Activated CD8-positive, alpha-beta T cell treated with anti-CD3 and anti-CD28 coated beads, Interleukin-2, amount 10 ng/mL, durations not matched to agents 7 days and 5 days (primary cell): ENCODE results near the gene BRK1. TPM values are rescaled to one million over a fixed set of nuclear protein-coding genes. Genes with fewer than 3 reads are reported as not detected.
A peak's percentile ranks its signal among the peaks of the same experiment; 100 is the strongest.
"Not testable (repeated sequence)": the region's sequence is repeated elsewhere in the genome, so short reads cannot be mapped to it uniquely, and the experiment has no call there.

Experiments used
- ATAC-seq: fragments of 150-1000 bp; cut with Tn5 transposase; one replicate; pipeline ENCODE4 v1.10.0; 2021; ENCODE audit warnings: moderate library complexity
- CTCF ChIA-PET: fragments of 350-600 bp; sonication (Branson Sonifier 250); formaldehyde crosslinking; loops from one replicate; lab custom pipeline; 2021; ENCODE audit warnings: antibody characterized with exemption; lab: Charles Lee
- POLR2A ChIA-PET: fragments of 350-600 bp; sonication (Branson Sonifier 250); formaldehyde crosslinking; loops from one replicate; lab custom pipeline; 2021; ENCODE audit warnings: antibody characterized with exemption; lab: Charles Lee
- DNase-seq: peaks from one replicate; pipeline ENCODE4 v3.0.0-alpha.2; 2020
- H3K27ac Mint-ChIP-seq: one replicate; pipeline ENCODE4 v1.8.0; 2021; ENCODE audit warnings: mild to moderate bottlenecking, mixed read lengths
- H3K27me3 Mint-ChIP-seq: one replicate; pipeline ENCODE4 v1.8.0; 2021; ENCODE audit warnings: low read depth, mixed read lengths
- H3K36me3 Mint-ChIP-seq: one replicate; pipeline ENCODE4 v1.8.0; 2021; ENCODE audit warnings: low read depth, mixed read lengths
- H3K4me1 Mint-ChIP-seq: one replicate; pipeline ENCODE4 v1.8.0; 2021; ENCODE audit warnings: low read depth, mixed read lengths
- H3K4me3 Mint-ChIP-seq: one replicate; pipeline ENCODE4 v1.8.0; 2021; ENCODE audit warnings: mild to moderate bottlenecking, mixed read lengths
- H3K9me3 Mint-ChIP-seq: one replicate; pipeline ENCODE4 v1.8.0; 2022; ENCODE audit warnings: mixed read lengths; ENCODE audit not compliant: insufficient read depth
- total RNA-seq, 2 experiments: library from RNA; stranded (reverse); gene quantifications; one replicate each; pipeline ENCODE4 v1.2.3, GENCODE V29; 2021

Gene BRK1
- total RNA-seq, 2 experiments from 2014 or later, result 113 to 120 TPM

- ChIA-PET POLR2A (no interaction called here), CTCF (interaction anchor here (1.1 kb wide), 1 partner anchor 118 kb away, joined by 3 read pairs; no protein-coding TSS in a partner anchor)
- no peak for DNase-seq
- peak overlapping the region; percentile 48 for H3K4me3 Mint-ChIP-seq
- no peak for ATAC-seq
- peaks cover 42% of the 10 kb centered on the region for H3K4me1 Mint-ChIP-seq
- peak overlapping the region; percentile 35 for H3K27ac Mint-ChIP-seq
- H3K36me3 Mint-ChIP-seq, result peaks cover 49% of the 10 kb centered on the region
- H3K9me3 Mint-ChIP-seq, result no peaks in the 10 kb centered on the region
- no peaks in the 10 kb centered on the region for H3K27me3 Mint-ChIP-seq
These were observed 30.2 kb downstream of the BRK1 start for GRCh38 chr3:10145685-10146084.

GRCh38 chr3:10149226-10149625 lies 33.8 kb downstream of the BRK1 start:
- ATAC-seq (no peak), DNase-seq (no peak)
- ChIA-PET CTCF (interaction anchor here (1.1 kb wide), 1 partner anchor 20 kb away, joined by 3 read pairs; no protein-coding TSS in a partner anchor), POLR2A (interaction anchor here (1.0 kb wide), 1 partner anchor 99 kb away, joined by 3 read pairs; no protein-coding TSS in a partner anchor)
- no peak overlapping the region for H3K27ac Mint-ChIP-seq
- no peaks in the 10 kb centered on the region for H3K27me3 Mint-ChIP-seq
- peaks cover 21% of the 10 kb centered on the region for H3K4me1 Mint-ChIP-seq
- H3K4me3 Mint-ChIP-seq, result no peak overlapping the region
- H3K36me3 Mint-ChIP-seq, result peaks cover 57% of the 10 kb centered on the region
- H3K9me3 Mint-ChIP-seq, result no peaks in the 10 kb centered on the region

- Mint-ChIP-seq H3K36me3 (peaks cover 58% of the 10 kb centered on the region), H3K27ac (no peak overlapping the region), H3K27me3 (no peaks in the 10 kb centered on the region), H3K9me3 (no peaks in the 10 kb centered on the region), H3K4me3 (no peak overlapping the region), H3K4me1 (peaks cover 10% of the 10 kb centered on the region)
- DNase-seq (no peak), ATAC-seq (no peak)
- ChIA-PET CTCF (interaction anchor here (0.7 to 1.7 kb wide), 2 partner anchors 9 to 69 kb away, joined by 3 to 5 read pairs; no protein-coding TSS in a partner anchor), POLR2A (interaction anchor here (1.4 kb wide), 1 partner anchor 9 kb away, joined by 4 read pairs; the partner anchor contains the start of gene VHL)
These were observed 35.5 kb downstream of the BRK1 start for GRCh38 chr3:10150987-10151386.

GRCh38 chr3:10154335-10155122 lies 39.1 kb downstream of the BRK1 start:
- Mint-ChIP-seq H3K27me3 (no peaks in the 10 kb centered on the region), H3K4me3 (no peak overlapping the region), H3K9me3 (no peaks in the 10 kb centered on the region), H3K27ac (no peak overlapping the region), H3K36me3 (peaks cover 44% of the 10 kb centered on the region), H3K4me1 (no peaks in the 10 kb centered on the region)
- ATAC-seq (no peak), DNase-seq (no peak)
- POLR2A ChIA-PET, result interaction anchor here (0.8 kb wide), 1 partner anchor 45 kb away, joined by 3 read pairs; no protein-coding TSS in a partner anchor
- CTCF ChIA-PET, result no interaction called here

- H3K27me3 Mint-ChIP-seq, result no peaks in the 10 kb centered on the region
- ATAC-seq (no peak), DNase-seq (no peak)
- H3K9me3 Mint-ChIP-seq, result no peaks in the 10 kb centered on the region
- H3K4me3 Mint-ChIP-seq, result no peak overlapping the region
- ChIA-PET POLR2A (interaction anchor here (0.8 kb wide), 1 partner anchor 44 kb away, joined by 3 read pairs; no protein-coding TSS in a partner anchor), CTCF (no interaction called here)
- H3K36me3 Mint-ChIP-seq, result peaks cover 39% of the 10 kb centered on the region
- H3K4me1 Mint-ChIP-seq, result no peaks in the 10 kb centered on the region
- H3K27ac Mint-ChIP-seq, result no peak overlapping the region
These were observed 39.6 kb downstream of the BRK1 start for GRCh38 chr3:10155123-10155472.

GRCh38 chr3:10155658-10156057 lies 40.2 kb downstream of the BRK1 start:
- Mint-ChIP-seq H3K27me3 (no peaks in the 10 kb centered on the region), H3K27ac (no peak overlapping the region), H3K9me3 (no peaks in the 10 kb centered on the region), H3K4me3 (no peak overlapping the region), H3K36me3 (peaks cover 33% of the 10 kb centered on the region), H3K4me1 (no peaks in the 10 kb centered on the region)
- CTCF ChIA-PET, result no interaction called here
- POLR2A ChIA-PET, result interaction anchor here (0.8 kb wide), 1 partner anchor 44 kb away, joined by 3 read pairs; no protein-coding TSS in a partner anchor
- ATAC-seq, result no peak
- DNase-seq, result no peak

- no peak for DNase-seq
- no peak overlapping the region for H3K4me3 Mint-ChIP-seq
- CTCF ChIA-PET, result no interaction called here
- H3K36me3 Mint-ChIP-seq, result peaks cover 21% of the 10 kb centered on the region
- POLR2A ChIA-PET, result no interaction called here
- peaks cover 3% of the 10 kb centered on the region for H3K4me1 Mint-ChIP-seq
- no peaks in the 10 kb centered on the region for H3K9me3 Mint-ChIP-seq
- ATAC-seq, result no peak
- H3K27me3 Mint-ChIP-seq, result no peaks in the 10 kb centered on the region
- no peak overlapping the region for H3K27ac Mint-ChIP-seq
These were observed 41.6 kb downstream of the BRK1 start for GRCh38 chr3:10157031-10157430.

- H3K4me3 Mint-ChIP-seq, POLR2A ChIA-PET, CTCF ChIA-PET, H3K27me3 Mint-ChIP-seq, ATAC-seq, DNase-seq, H3K4me1 Mint-ChIP-seq, H3K27ac Mint-ChIP-seq, H3K9me3 Mint-ChIP-seq: not testable (repeated sequence)
- peaks cover 11% of the 10 kb centered on the region for H3K36me3 Mint-ChIP-seq
These were observed 43.1 kb downstream of the BRK1 start for GRCh38 chr3:10158555-10158954.

GRCh38 chr3:10160346-10160745 lies 44.9 kb downstream of the BRK1 start:
- H3K27ac Mint-ChIP-seq, result no peak overlapping the region
- peaks cover 5% of the 10 kb centered on the region for H3K4me1 Mint-ChIP-seq
- ChIA-PET POLR2A (interaction anchor here (1.1 kb wide), 1 partner anchor 109 kb away, joined by 4 read pairs; no protein-coding TSS in a partner anchor), CTCF (interaction anchor here (0.8 to 1.7 kb wide), 3 partner anchors 9 to 126 kb away, joined by 3 to 5 read pairs (median 4); no protein-coding TSS in a partner anchor)
- ATAC-seq, result no peak
- peaks cover 4% of the 10 kb centered on the region for H3K36me3 Mint-ChIP-seq
- H3K9me3 Mint-ChIP-seq, result no peaks in the 10 kb centered on the region
- H3K4me3 Mint-ChIP-seq, result no peak overlapping the region
- no peaks in the 10 kb centered on the region for H3K27me3 Mint-ChIP-seq
- no peak for DNase-seq

GRCh38 chr3:10160925-10161324 lies 45.5 kb downstream of the BRK1 start:
- ChIA-PET POLR2A (no interaction called here), CTCF (interaction anchor here (1.2 to 1.8 kb wide), 3 partner anchors 19 to 126 kb away, joined by 3 to 5 read pairs (median 4); partner anchors contain the start of gene VHL)
- Mint-ChIP-seq H3K27ac (no peak overlapping the region), H3K9me3 (no peaks in the 10 kb centered on the region), H3K27me3 (no peaks in the 10 kb centered on the region), H3K36me3 (peaks cover 2% of the 10 kb centered on the region), H3K4me3 (no peak overlapping the region), H3K4me1 (peaks cover 5% of the 10 kb centered on the region)
- DNase-seq (no peak), ATAC-seq (no peak)

GRCh38 chr3:10162185-10162584 lies 46.7 kb downstream of the BRK1 start:
- peaks cover 12% of the 10 kb centered on the region for H3K4me1 Mint-ChIP-seq
- no peak overlapping the region for H3K27ac Mint-ChIP-seq
- ATAC-seq, result no peak
- H3K4me3 Mint-ChIP-seq, result no peak overlapping the region
- H3K27me3 Mint-ChIP-seq, result no peaks in the 10 kb centered on the region
- DNase-seq, result no peak
- ChIA-PET POLR2A (interaction anchor here (0.5 kb wide), 1 partner anchor 36 kb away, joined by 3 read pairs; no protein-coding TSS in a partner anchor), CTCF (interaction anchor here (1.8 kb wide), 1 partner anchor 61 kb away, joined by 5 read pairs; no protein-coding TSS in a partner anchor)
- no peaks in the 10 kb centered on the region for H3K9me3 Mint-ChIP-seq
- H3K36me3 Mint-ChIP-seq, result no peaks in the 10 kb centered on the region

- not testable (repeated sequence) for H3K27ac Mint-ChIP-seq, DNase-seq, H3K27me3 Mint-ChIP-seq, H3K9me3 Mint-ChIP-seq, ATAC-seq, H3K36me3 Mint-ChIP-seq
- H3K4me1 Mint-ChIP-seq, result peaks cover 18% of the 10 kb centered on the region
- POLR2A ChIA-PET, result interaction anchor here (1.4 kb wide), 1 partner anchor 28 kb away, joined by 4 read pairs; no protein-coding TSS in a partner anchor
- CTCF ChIA-PET, result interaction anchor here (1.0 to 1.7 kb wide), 5 partner anchors 24 to 63 kb away, joined by 3 to 6 read pairs (median 4); no protein-coding TSS in a partner anchor
- H3K4me3 Mint-ChIP-seq, result peak overlapping the region; percentile 69
These were observed 48.7 kb downstream of the BRK1 start for GRCh38 chr3:10164201-10164545.
